ENCODE measurements around the gene OTOG.

The OTOG gene

DNA sequence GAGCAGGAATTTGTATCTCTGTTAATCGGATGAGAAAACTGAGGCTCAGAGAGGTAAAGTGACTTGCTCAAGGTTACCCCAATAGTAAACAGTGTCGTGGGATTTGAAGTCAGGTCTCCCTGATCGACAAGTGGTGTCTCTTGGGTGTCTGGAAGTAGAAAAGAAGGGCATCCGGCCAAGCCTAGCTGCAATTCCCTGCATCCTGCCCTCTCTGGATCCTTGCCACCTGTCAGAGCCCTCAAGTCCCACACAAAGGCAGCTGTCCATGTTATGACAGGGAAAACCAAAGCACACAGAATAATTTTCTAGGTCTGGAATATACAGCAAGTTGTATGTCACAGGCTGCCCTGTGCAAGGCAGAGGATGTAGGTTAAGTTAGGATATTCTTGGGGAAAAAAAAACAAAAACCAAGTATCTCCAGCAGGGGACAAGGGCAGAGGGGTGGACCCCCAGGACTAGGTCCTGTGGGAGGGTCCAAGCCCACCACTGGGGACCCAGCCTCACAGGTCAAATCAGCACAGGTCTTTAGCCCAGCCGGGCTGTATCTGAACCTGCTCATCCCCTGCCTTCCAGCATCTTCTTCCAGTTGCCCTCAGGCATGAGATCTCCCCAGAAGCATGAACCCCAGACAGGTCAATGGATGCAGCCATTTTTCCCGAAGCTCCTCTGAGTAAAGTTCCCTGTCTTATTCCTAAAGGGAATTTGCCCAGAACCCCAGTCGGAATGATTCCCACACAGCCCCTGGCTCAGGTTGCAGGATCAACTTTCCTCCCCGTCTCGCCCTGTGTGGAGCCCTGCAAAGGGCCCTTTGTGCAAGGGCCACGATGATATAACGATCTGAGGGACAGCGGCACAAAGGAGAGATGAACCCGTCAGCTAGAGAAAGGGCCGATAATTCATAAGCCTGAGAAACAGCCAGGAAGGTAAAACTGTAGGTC is 17.9 kb upstream of the OTOG start:
- H3K27me3 ChIP-seq (replicated peaks; ENCODE audit: control insufficient read depth, insufficient read depth, low read length): peaks cover 2% of the 10 kb centered on the region; the same call in 1 of the 2 replicates
- no peak for DNase-seq (ENCODE audit: extremely low read depth, insufficient read length)
- TF ChIP-seq, protein P1, sequence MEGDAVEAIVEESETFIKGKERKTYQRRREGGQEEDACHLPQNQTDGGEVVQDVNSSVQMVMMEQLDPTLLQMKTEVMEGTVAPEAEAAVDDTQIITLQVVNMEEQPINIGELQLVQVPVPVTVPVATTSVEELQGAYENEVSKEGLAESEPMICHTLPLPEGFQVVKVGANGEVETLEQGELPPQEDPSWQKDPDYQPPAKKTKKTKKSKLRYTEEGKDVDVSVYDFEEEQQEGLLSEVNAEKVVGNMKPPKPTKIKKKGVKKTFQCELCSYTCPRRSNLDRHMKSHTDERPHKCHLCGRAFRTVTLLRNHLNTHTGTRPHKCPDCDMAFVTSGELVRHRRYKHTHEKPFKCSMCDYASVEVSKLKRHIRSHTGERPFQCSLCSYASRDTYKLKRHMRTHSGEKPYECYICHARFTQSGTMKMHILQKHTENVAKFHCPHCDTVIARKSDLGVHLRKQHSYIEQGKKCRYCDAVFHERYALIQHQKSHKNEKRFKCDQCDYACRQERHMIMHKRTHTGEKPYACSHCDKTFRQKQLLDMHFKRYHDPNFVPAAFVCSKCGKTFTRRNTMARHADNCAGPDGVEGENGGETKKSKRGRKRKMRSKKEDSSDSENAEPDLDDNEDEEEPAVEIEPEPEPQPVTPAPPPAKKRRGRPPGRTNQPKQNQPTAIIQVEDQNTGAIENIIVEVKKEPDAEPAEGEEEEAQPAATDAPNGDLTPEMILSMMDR (IDR thresholded peaks at IDR 0.05; ENCODE audit: insufficient read depth, low read length, poor library complexity, severe bottlenecking): no peak
- no peaks in the 10 kb centered on the region for H3K36me3 ChIP-seq (ENCODE audit: control insufficient read depth, insufficient read depth, low read length)
- no peak overlapping the region for H3K4me3 ChIP-seq (replicated peaks; ENCODE audit: low read depth, low read length)

DNA sequence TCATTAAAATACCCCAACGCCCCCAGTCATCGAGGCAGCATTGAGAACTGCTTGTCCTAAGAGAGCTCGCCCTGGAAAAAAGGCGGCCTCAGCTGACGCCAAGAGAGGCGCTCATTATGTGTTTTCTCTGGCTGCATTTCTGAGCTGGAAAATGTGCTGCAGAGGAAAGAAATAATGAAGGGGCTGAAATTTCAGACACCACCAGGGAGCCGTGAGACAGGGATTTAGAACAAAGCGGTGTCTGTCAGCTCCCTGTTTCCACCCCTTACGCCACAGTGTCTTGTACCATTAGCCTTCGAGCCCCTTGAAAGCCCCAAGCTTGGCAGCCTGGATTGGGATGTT is 17.2 kb upstream of the OTOG start:
- no peaks in the 10 kb centered on the region for H3K36me3 ChIP-seq (ENCODE audit: control insufficient read depth, insufficient read depth, low read length)
- H3K27me3 ChIP-seq (replicated peaks; ENCODE audit: control insufficient read depth, insufficient read depth, low read length): peaks cover 2% of the 10 kb centered on the region; the same call in 1 of the 2 replicates
- DNase-seq (ENCODE audit: extremely low read depth, insufficient read length): no peak
- no peak overlapping the region for H3K4me3 ChIP-seq (replicated peaks; ENCODE audit: low read depth, low read length)
- TF ChIP-seq, protein P1 (IDR thresholded peaks at IDR 0.05; ENCODE audit: insufficient read depth, low read length, poor library complexity, severe bottlenecking): no peak

DNA sequence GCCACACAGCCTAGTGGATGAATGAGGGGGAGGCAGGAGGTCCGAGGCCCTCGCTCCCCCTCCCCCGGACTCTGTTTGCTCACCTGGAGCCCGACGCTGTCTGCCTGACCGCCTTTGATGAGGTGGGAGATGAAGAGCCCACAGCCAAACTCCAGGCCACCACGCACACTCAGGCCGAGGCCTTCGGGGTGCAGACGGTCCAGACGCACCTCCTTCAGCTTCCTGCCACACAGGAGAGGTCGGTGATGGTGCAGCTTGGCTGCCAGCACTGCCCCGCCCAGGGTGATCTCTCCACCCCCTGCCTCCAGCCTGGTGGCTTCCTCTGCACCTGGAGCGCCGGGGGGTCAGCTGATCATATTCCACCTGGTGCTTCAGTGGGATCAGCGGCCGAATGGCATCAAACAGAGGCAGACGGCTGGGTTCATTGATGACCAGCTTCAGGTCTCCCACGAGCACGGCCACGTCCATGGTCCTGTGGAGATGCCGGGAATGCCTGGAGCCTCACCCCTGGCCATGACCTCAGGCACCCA is 15.9 kb upstream of the OTOG start:
- Histone ChIP-seq H3K36me3 (ENCODE audit: control insufficient read depth, insufficient read depth, low read length) (no peaks in the 10 kb centered on the region), H3K4me3 (replicated peaks; ENCODE audit: low read depth, low read length) (no peak overlapping the region), H3K27me3 (replicated peaks; ENCODE audit: control insufficient read depth, insufficient read depth, low read length) (peaks cover 2% of the 10 kb centered on the region)
- no peak for DNase-seq (ENCODE audit: extremely low read depth, insufficient read length)
- TF ChIP-seq, protein P1 (IDR thresholded peaks at IDR 0.05; ENCODE audit: insufficient read depth, low read length, poor library complexity, severe bottlenecking): no peak

DNA sequence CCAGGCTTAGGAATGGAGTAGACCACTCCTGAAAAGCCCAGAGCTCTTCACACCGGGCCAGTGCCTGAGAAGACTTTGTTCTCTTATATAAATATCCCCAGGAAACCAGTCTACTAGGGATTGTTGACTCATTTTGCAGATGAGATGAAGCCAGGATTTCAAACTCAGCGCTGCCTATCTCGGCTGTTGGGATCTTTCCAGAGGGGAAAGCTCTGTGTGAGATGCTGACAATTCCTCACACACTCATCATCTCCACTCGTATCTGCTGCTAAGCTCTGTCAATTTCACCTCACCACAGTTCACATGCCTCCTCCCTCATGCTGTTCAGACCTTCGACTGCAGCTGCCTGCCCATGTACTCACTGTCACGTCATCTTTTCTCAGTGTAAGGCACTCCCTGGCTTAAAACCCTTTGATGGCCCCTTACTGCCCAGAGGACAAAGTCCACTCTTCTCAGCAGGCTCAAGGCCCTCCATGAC is 15.4 kb upstream of the OTOG start:
- TF ChIP-seq, protein P1 (IDR thresholded peaks at IDR 0.05; ENCODE audit: insufficient read depth, low read length, poor library complexity, severe bottlenecking): no peak
- Histone ChIP-seq H3K27me3 (replicated peaks; ENCODE audit: control insufficient read depth, insufficient read depth, low read length) (peaks cover 3% of the 10 kb centered on the region), H3K36me3 (ENCODE audit: control insufficient read depth, insufficient read depth, low read length) (no peaks in the 10 kb centered on the region), H3K4me3 (replicated peaks; ENCODE audit: low read depth, low read length) (no peak overlapping the region)
- no peak for DNase-seq (ENCODE audit: extremely low read depth, insufficient read length)

DNA sequence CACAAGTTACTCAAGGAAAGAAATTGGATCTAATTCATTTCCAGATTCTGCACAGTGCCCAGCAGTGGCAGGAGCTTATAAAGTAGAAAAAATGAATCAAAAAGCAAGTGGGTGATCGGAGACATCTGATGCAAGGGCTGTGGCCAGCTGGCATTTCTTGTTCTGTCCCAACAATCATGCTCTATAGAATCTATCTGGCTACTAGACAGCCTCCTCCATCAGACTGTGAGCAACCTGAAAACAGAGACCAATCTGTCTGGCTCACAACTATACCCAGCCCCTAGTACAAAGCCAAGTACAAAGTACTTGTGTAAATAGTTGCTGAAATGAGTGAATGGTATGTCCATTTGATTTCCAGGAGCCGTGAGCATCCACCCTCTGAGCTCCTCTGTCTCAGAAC is 14.3 kb upstream of the OTOG start:
- no peak overlapping the region for H3K4me3 ChIP-seq (replicated peaks; ENCODE audit: low read depth, low read length)
- H3K36me3 ChIP-seq (ENCODE audit: control insufficient read depth, insufficient read depth, low read length): no peaks in the 10 kb centered on the region
- H3K27me3 ChIP-seq (replicated peaks; ENCODE audit: control insufficient read depth, insufficient read depth, low read length): peaks cover 1% of the 10 kb centered on the region; the same call in 1 of the 2 replicates
- TF ChIP-seq, protein P1 (IDR thresholded peaks at IDR 0.05; ENCODE audit: insufficient read depth, low read length, poor library complexity, severe bottlenecking): no peak
- DNase-seq (ENCODE audit: extremely low read depth, insufficient read length): no peak
